ENCODE data around the gene BAIAP3. TPM values are rescaled to one million over a fixed set of nuclear protein-coding genes. Genes with fewer than 3 reads are reported as not detected.

BAIAP3 gene
- total and polyA plus RNA-seq, 10 of the 15 experiments (the other 5 are each of a cell fraction or from before 2014, with no cell fraction given), result 0.03 to 0.56 (median 0.17) TPM; not detected in 3

DNA sequence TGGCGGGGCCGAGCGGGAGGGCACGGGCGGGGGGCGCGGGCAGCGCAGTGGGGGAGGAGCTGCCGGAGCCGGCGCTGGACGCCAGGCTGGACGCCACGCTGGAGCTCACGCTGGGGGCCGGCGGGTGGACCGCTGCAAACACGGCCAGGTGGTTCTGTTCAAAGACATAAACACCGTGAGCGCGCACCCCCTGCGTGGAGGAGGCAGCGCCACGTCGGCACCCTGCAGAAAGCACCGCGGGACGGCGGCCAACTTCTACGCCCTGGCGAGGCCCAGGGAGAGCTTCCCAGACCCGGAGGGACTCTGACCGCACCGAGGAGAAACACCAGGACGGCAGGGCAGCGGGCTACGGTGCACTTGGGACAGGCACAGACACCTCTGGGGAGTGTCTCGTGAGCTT is 51.8 kb downstream of the BAIAP3 start:
- Histone ChIP-seq H3K9ac (ENCODE audit: control insufficient read depth, insufficient read depth, low read length) (no peak overlapping the region), H3K4me3 (no peak overlapping the region), H3K27me3 (replicated peaks in 1 of 2; ENCODE audit: control insufficient read depth in 2 of 2, insufficient read depth in 2 of 2, low read length in 1 of 2) (no peaks in the 10 kb centered on the region), H2AFZ (ENCODE audit: control insufficient read depth, low read depth, low read length) (no peak overlapping the region), H3K27ac (ENCODE audit: control insufficient read depth, insufficient read depth) (no peak overlapping the region), H3K79me2 (ENCODE audit: control insufficient read depth, insufficient read depth, low read length) (no peaks in the 10 kb centered on the region), H3K4me2 (ENCODE audit: control insufficient read depth, insufficient read depth) (no peak overlapping the region), H4K20me1 (ENCODE audit: control insufficient read depth, insufficient read depth) (no peaks in the 10 kb centered on the region; the same call in 1 of the 2 replicates), H3K9me3 (replicated peaks; ENCODE audit: control insufficient read depth, insufficient read depth, low read length) (no peaks in the 10 kb centered on the region), H3K4me1 (ENCODE audit: control insufficient read depth, insufficient read depth, low read length) (no peaks in the 10 kb centered on the region), H3K36me3 (ENCODE audit: control insufficient read depth in 2 of 2, insufficient read depth in 2 of 2, low read length in 1 of 2) (peaks cover 0 to 2% of the 10 kb centered on the region in 2 experiments; a peak in 2 of 4 replicates)
- CTCF ChIA-PET, result no interaction called here
- WGBS (ENCODE audit: insufficient coverage, insufficient replicate concordance, low lambda C conversion rate, missing lambda C conversion rate), result 76% methylated on average over 9 of the region's 39 CpGs
- SMC1A ChIA-PET (ENCODE audit: uncharacterized antibody, unreplicated experiment), result no interaction called here
- in situ Hi-C loops (cut with MboI) (no loop called here), intact Hi-C loops (cut with micrococcal nuclease; ENCODE audit: unreplicated experiment) (no loop called here)
- DNase-seq (ENCODE audit: low read depth, low spot score) (no peak), ATAC-seq (no peak), FAIRE-seq (no peak)
- BruUV-seq (replicated peaks), result no TSS peak
- POLR2A ChIA-PET, result no interaction called here
- TF ChIP-seq, protein P1, sequence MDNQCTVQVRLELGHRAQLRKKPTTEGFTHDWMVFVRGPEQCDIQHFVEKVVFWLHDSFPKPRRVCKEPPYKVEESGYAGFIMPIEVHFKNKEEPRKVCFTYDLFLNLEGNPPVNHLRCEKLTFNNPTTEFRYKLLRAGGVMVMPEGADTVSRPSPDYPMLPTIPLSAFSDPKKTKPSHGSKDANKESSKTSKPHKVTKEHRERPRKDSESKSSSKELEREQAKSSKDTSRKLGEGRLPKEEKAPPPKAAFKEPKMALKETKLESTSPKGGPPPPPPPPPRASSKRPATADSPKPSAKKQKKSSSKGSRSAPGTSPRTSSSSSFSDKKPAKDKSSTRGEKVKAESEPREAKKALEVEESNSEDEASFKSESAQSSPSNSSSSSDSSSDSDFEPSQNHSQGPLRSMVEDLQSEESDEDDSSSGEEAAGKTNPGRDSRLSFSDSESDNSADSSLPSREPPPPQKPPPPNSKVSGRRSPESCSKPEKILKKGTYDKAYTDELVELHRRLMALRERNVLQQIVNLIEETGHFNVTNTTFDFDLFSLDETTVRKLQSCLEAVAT (IDR thresholded peaks at IDR 0.05), result no peak
- TF ChIP-seq TCF12 (IDR thresholded peaks at IDR 0.05; ENCODE audit: low read depth, low read length), result no peak
- TF ChIP-seq, protein P2, sequence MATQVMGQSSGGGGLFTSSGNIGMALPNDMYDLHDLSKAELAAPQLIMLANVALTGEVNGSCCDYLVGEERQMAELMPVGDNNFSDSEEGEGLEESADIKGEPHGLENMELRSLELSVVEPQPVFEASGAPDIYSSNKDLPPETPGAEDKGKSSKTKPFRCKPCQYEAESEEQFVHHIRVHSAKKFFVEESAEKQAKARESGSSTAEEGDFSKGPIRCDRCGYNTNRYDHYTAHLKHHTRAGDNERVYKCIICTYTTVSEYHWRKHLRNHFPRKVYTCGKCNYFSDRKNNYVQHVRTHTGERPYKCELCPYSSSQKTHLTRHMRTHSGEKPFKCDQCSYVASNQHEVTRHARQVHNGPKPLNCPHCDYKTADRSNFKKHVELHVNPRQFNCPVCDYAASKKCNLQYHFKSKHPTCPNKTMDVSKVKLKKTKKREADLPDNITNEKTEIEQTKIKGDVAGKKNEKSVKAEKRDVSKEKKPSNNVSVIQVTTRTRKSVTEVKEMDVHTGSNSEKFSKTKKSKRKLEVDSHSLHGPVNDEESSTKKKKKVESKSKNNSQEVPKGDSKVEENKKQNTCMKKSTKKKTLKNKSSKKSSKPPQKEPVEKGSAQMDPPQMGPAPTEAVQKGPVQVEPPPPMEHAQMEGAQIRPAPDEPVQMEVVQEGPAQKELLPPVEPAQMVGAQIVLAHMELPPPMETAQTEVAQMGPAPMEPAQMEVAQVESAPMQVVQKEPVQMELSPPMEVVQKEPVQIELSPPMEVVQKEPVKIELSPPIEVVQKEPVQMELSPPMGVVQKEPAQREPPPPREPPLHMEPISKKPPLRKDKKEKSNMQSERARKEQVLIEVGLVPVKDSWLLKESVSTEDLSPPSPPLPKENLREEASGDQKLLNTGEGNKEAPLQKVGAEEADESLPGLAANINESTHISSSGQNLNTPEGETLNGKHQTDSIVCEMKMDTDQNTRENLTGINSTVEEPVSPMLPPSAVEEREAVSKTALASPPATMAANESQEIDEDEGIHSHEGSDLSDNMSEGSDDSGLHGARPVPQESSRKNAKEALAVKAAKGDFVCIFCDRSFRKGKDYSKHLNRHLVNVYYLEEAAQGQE (IDR thresholded peaks at IDR 0.05; ENCODE audit: low read depth, low read length), result no peak
- RAD21 ChIA-PET (ENCODE audit: unreplicated experiment), result no interaction called here
